Embryonic facial prominence (tissue), 1 donor: Measurements from ENCODE around the gene RFX4.
"Not testable (repeated sequence)": the region's sequence is repeated elsewhere in the genome, so short reads cannot be mapped to it uniquely, and the experiment has no call there.

Experiments used
- DNase-seq: peaks from one replicate; pipeline ENCODE4 v3.0.0-alpha.2; 2016; ENCODE audit errors: extremely low spot score

Gene RFX4

DNA sequence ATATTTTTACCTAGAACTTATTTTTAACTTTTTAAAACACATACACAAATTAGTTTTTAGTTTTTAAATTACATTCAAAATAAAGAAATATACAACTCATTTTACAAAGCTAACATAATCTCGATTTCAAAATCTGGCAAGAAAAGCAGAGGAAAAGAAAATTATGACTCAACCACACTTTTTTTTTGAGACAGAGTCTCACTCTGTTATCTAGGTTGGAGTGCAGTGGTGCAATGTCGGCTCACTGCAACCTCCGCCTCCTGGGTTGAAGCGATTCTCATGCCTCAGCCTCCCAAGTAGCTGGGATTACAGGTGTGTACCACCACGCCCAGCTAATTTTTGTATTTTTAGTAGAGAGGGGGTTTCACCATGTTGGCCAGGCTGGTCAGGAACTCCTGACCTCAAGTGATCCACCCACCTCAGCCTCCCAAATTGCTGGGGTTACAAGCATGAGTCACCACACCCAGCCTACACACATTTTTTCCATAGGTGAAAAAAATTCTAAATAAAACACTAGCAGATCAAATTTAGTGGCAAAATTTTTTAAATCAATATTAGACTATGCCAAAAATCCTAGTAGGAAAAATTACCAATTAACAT, 143.9 kb downstream of the RFX4 start:
- not testable (repeated sequence) for DNase-seq

DNA sequence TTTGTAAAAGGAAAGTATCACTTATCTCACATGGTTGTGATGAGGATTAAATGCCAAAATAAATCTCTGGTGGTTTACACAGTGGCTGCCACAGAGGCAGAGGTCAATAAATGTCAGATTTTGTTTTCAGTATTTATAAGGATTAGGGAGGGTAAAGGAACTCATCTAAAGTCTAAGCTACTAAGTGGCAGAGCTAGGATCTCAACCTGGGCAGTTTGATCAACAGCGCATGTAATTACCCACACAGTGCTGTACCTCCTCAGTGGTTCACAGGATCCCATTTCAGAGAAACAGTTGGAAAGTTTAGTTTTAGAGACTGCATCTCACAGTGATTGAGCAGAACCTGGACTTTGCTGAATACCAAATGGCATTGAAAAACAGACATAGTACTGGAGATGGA, 146.8 kb downstream of the RFX4 start:
- no peak for DNase-seq

DNA sequence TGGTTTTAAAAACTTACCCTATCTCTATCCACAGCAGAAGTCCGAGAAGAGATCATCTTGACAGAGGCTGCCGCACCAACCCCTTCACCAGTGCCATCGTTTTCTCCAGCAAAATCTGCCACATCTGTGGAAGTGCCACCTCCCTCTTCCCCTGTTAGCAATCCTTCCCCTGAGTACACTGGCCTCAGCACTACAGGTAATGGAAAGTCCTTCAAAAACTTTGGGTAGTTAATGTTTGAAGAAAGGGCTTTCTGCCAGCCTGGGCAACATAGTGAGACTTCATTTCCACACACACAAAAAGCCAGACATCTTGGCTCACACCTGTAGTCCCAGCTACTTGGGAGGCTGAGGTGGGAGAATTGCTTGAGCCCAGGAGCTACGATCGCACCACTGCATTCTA, 150.1 kb downstream of the RFX4 start:
- no peak for DNase-seq

DNA sequence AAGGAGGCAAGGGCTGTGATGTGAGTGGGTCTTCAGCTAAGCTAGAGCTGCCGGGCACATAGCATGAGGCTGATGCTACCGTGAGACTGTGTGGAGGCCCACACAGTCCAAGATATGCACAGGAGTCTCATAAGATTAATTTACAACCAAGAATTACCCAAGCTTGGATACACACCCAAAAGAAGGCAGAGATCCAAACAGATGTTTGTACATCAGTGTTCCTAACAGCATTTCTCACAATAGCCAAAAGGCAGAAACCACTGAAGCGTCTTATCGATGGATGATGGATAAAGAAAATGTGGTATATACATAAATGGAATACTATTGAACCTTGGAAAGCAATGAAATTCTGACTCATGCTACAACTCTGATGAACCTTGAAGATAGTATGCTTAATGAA, 150.9 kb downstream of the RFX4 start:
- no peak for DNase-seq

DNA sequence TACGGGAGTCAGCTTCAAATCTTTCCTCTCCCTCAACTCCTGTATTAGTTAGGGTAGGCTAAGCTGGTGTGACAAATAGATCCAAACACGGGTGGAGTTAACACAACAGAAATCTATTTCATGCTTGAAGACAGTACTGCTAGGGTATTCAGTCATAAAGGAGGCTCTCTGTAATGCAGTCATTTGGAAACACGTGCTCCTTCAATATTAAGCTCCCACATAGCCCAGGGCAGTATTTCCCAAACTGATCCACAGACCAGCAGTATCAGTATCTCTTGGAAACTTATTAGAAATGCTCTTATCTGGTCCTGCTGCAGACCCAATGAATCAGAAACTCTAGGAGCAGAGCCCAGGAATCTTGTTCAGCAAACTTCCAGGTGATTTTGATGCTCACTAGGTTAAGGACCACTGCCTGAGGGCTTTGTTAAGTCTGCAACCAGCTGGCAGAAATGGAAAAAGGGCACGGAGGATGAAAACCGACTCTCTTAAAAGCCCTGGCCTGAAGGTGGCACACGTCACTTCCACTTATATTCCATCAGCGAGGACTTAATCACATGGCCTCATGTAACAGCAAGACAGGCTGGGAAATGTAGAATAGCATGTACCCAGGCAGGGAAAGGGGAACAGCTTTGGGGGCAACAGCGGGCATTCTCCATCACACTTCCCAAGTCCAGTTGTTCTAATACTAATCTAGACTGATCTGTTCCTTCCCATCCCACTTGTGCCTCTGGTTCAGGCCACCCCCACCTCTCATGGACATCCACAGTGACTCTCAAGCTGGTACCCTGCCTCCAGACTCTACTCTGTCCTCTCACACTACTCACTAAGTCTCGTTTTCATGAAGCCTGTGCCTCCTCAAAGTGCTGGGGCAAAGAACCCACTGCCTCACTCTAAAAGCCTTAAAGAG, 153.5 kb downstream of the RFX4 start:
- no peak for DNase-seq

DNA sequence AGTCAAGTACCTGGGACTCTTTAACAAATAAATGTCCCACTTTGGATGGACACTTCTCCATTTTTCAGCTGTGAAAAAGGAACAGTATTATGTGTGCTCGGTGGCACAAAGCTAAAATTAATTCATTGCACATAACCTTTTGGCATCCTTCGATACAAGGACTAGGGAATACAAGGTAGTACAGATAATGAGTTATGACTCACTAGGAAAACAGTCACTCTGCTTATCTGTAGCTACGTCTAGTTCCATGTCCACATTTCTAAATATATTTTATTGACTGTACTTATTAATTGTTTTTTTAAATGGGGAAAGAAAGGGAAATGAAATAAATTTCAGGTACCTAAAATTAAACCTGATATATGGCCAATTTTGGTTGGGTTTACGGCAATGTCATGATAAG, 156.5 kb downstream of the RFX4 start:
- no peak for DNase-seq

DNA sequence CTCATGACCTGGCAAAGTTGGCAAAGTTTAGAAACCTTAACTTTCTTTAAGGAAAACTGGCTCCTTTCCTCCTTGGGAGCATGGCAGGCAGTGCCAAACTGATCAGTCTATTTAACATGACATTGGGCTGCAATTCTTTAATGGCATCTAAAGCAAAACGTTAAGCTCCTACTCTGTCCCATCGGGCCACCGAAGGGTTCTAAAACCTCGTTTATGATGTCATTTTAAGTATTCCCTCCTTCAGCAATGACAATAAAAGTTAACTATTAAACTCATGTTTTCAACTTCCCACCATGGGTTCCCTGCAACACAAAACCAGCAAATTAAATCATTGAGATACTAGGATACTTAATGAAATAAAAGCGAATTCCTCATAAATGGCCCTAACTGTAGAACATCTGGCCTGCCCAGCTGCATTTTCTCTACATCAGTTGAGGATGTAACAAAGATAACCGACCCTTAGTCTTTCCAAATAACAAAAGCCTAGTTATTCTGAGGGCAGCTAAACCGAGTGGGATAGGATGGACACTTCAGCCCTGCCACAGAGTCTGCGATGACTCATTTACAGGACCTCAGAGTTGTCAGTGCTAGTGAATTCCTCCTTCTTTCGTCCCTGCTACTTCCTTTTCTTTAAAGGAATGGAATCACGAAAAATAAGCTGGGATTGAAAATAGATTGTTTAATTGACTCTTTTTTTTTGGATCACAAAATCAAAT, 157.2 kb downstream of the RFX4 start:
- no peak for DNase-seq

DNA sequence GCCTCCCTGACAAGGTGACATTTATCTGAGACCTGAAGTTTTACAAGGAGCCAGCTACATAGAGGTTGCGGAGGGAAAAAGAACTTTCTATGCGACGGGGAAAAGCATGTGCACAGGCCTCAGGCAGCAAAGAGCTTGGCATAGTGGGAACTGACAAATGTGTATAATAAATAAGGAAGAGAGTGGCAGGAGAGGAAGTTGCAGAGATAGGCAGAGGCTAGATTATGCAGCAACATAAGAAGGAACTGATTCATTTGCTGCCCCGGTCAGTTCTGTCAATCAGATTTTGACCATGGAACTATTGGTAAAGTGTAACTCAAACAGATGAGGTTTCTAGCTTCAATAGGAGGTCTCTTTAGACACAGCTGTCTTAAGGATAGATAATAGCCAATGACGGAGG, 158.0 kb downstream of the RFX4 start:
- no peak for DNase-seq

DNA sequence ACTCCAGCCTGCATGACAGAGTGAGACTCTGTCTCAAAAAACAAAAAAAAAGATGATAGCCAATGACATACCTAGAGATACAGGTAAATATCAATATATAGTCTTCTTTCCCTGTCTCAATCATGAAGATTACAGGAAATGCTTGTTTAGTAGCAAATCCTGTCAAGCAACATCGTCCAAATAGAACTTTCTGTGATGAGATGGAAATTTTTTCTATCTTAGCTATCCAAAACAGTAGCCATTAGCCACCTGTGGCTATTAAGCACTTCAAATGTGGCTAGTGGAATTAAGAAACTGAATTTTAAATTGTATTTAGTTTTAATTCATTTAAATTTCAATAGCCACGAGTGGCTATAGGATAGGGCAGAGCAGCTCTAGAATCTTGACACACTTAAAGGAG, 158.4 kb downstream of the RFX4 start:
- DNase-seq: no peak

DNA sequence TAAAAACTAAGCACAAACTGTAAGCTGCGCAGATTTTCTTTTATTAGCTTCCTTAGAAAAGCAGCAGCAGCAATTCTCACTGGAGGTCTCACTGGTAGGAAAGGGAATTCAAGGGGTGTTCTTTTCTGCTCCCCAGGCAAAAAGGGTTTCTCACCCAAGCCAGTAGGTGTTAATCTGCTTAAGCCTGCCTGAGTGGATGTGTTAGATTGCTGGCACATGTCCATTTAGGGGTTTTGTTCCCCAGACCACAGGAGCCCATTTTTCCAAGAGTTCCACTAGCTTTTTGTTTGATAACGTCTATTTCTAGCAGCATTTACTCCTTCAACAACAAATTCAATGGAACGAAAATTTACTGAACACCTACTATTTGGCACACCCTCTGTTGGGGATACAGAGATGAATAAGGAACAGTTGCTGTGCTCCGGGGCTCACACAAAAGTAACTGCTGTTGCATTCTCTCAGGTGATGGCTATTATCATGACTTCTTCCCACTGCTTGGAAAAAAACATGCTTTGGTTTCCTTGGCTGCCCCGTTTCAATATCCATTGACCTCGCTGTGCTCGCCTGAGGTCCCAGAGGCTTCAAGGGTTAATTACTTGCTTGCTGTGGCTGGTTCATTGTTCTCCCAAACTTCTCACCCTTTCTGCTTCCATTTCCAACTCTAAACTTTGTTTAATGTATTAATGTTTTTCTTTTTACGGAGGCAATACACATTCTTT, 160.6 kb downstream of the RFX4 start:
- no peak for DNase-seq

DNA sequence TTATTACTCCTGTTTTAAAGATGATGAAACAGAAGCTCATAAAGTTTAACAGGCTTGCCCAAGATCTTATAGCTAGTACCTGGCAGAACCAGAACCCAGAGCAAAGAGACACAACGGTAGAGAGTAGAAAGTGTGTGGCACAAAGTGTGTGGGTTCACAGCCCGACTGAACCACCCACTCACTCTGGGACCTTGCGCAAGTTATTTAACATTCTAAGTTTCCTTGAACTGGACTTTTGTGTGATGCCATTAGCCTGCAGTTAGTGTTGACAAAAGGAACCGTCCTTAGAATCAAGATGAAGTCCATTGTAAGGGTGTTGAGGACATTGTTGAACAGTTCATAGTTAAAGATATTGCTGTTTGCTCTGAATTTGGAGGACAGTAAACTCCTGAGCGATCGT, 161.8 kb downstream of the RFX4 start:
- no peak for DNase-seq

DNA sequence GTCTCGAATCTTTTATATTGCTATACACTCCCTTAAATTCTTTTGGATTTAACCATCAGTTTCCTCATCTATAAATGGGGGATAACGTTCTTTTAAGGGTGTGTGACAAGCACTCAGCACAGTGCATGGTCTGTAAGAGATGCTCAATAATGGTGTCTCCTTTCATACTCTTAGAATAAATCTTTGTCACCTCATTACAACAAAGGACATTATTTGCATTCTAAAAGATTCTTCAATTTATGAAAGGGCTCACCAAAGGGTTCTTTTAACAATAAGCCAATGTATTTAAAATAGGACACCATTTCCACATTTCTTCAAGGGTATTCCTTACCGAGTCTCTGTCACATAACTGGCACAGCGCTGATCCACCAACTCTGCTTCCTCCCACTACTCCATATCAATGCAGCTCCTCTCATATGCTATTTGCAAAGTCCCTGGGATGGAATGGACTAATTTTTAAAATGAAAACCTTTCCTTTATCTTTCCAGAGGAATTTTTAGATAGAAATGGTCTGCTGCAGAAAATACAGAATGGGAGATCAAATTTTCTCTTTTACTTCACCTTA, 162.5 kb downstream of the RFX4 start:
- no peak for DNase-seq

DNA sequence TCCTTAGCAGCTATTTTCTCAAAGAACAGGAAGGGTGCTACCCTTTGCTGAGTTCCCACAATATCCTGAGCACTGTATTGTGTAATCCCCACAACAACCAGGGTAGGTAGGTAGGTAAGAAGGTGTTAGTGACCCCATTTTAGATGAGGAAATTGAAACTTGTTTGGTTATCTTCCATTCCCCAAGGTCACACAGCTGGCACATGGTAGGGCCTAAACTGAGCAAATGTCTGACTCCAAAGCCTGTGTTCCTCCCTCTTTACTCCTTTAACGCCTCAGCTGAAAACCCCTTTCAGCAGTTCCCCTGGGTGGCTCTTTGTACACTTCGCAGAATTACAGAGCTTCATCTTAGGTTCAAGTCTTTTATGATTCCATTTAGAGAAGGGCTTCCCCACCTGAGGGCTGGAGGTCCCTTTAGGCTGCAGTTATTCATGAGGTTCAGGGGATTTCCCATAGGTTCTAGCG, 165.2 kb downstream of the RFX4 start:
- no peak for DNase-seq

DNA sequence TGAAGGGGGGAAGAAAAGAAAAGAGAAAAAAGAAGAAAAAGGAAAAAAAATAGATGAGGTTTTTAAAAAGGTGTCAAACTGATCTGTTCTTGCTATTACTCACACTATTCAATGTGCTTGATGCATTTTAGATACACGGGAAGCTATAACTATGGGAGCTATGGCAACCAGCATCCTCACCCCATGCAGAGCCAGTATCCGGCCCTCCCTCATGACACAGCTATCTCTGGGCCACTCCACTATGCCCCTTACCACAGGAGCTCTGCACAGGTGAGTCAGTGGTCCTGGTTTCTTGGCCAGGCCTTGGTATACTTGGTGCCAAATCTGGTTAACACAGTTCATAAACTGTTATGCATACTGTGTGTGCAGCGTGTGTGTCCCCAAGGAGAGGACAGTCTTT, 167.7 kb downstream of the RFX4 start:
- DNase-seq: no peak

DNA sequence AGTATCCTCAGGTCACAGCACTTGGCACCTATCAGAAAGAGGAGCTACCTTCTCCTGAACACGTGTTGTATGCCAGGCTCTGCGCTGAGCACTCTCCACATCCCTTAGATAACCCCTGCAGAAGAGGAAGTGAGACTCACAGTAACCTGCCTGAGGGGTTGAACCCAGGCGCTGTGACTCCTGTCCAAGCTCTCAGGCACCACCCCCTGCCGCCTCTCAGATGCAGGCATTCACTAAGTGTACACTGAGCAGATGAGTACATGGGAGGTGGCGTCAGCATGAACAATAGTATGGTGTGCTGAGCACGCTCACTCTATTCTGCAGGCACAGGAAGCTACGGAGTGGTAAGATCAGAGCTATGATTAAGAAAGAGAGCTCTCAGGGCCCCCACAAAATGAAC, 170.7 kb downstream of the RFX4 start:
- no peak for DNase-seq

DNA sequence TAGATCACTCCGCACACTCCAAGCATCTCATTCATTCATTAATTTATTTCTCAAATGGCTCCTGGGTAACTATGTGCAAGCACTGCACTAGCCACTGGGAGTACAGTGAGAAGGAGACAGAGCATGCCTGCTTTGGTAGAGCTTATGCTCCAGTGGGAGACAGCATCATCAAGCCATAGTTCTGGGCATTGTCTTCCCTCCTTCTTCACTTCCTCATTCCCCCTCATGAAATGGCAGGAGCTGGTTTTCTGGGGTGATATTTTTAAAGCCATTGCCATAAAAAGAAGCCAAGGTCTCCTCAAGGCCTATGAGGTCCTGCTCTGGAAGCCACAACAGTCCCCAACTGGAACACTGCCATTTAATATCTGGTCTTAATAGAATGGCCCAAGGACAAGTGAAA, 171.5 kb downstream of the RFX4 start:
- DNase-seq: no peak

DNA sequence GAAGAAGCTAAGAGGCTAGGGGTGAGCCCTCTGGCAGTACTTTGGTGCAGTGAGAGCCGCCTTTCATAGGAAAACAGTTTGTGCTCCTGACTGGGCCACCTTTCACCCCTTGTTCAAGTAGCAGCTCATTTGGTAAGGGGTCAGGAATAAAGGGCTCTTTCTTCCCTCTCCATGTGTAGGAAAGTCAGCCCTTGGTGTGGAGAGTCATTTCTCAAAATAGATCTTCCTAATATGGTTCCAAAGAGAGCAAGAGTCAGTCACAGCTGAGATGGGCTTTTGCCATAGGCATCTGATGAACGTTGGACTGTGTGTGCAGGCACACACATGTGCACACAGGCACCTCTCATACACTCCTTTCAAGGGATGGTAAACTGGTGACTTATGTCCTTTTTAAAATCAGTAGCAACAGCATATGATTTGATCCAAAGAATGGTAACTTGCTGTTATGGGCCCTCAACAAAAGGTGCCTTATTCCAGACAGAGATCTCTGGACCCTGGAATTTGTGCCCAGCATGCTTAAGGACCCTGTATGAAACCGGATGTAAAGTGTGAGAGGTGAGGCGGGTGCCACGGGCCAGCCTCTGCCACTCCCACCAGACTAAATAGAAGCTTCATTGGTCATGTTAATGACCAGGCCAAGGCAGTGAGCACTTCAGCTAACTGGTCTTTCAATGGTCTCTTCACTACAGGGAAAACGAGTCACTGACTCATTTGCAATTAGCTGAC, 175.0 kb downstream of the RFX4 start:
- DNase-seq: no peak

DNA sequence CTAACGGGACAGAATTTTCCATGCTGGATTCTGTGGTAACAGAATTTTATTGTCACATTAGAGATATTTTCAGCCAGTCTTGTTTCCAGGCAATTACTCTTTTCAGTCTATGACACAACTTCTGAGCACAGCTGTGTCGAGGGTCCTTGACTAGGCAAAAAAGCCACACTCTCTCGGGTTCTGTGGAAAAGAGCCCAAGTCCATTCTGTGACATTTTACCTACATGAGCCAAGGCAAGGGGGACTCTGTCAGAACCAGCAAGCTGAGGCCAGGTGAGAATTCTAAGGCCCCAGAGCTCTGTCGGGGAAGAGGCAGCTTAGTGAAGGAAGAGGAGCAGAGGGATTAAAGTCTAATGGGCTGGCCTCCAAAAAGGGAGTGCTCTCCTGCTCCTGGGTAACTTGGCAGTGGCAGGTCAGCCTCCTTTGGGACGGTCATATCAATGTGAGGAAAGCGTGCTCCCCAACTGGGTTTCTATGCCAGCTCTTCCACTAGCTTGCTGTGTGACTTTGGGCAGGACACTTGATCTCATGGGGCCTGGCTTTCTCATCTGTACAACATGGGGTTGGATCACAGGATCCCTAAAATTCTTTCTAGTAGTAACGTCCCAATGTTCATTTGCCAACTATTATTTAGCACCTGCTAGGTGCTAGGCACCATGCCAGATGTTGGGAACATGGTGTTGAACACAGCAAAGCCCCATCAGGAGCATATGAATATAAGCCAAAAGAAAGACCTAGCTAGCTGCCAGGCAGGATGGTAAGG, 175.7 kb downstream of the RFX4 start:
- DNase-seq: no peak

DNA sequence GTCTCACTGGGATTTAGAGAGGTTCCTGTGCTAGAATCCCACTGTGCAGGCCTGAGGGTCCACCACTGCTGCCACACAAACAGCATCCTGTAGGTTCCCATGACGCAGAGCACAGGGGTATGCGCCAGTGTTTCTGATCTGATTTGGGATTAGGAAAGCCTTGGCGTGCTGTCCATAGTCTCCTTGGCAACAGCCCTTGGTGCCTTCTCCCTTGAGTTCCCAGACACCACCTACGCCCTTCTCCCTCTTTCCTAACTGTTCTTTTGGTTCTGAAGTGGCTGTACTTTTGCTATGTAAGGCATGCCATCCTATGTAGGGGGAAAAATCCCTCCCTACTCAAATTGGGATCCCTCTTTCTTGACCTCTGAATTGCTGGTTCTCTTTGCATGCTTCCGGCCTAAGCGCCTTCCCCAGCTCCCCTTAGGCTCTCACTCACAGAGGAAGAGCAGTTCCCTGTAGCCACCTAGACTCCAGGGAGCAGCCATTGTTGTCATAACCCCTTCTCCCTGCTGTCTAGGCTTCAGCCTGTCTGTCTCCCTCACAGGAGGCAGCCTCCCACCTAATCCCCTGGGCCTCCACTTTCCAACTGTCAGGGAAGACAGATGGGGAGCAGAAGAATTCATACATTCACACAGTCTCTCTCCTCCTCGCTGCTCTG, 176.9 kb downstream of the RFX4 start:
- no peak for DNase-seq

DNA sequence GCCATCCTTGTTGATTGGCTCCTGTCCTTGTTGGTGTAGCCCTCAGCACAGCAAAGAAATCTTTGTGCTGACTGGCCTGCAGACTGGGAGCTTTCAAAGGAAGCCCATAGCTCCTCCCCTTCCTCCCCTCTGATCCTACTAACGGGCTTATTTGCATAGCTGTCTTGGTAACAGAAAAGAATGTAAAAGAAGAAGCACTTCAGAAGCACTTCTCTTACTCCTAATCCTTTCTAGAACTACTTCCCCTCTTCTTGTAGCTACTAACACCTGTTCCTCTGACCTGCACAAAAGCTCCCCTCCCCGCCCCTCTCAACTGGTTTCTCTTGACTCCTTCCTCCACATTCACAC, 177.4 kb downstream of the RFX4 start:
- DNase-seq: no peak
